Right renal pelvis (tissue), 4 donors: ENCODE data around the gene MAP2K6. TPM values are rescaled to one million over a fixed set of nuclear protein-coding genes. Genes with fewer than 3 reads are reported as not detected.

Experiments used
- DNase-seq, 4 donors: peaks; one replicate each; pipeline ENCODE4 v3.0.0-alpha.2; 2013; ENCODE audit warnings: low read depth in 4 of 4, low spot score in 3 of 4, missing footprints in 1 of 4
- polyA plus RNA-seq, 4 donors: library from polyadenylated mRNA; unstranded; fragments of 120-200 nt; gene quantifications; one replicate each; pipeline ENCODE4 v1.2.1, GENCODE V29; 2013; ENCODE audit not compliant: insufficient read length in 4 of 4

MAP2K6 gene
- polyA plus RNA-seq, 4 donors: 20.8 to 30.2 (median 25.5) TPM

GRCh38 chr17:69424287-69425041, 10.0 kb downstream of the MAP2K6 start:
- no peak for DNase-seq

- DNase-seq: no peak
These were observed 11.5 kb downstream of the MAP2K6 start for GRCh38 chr17:69425978-69426377.

- DNase-seq: no peak
These were observed 13.1 kb downstream of the MAP2K6 start for GRCh38 chr17:69427486-69428197.

- DNase-seq: no peak
These were observed 13.9 kb downstream of the MAP2K6 start for GRCh38 chr17:69428252-69428980.

GRCh38 chr17:69430488-69430887, 16.0 kb downstream of the MAP2K6 start:
- no peak for DNase-seq

GRCh38 chr17:69431835-69432234, 17.3 kb downstream of the MAP2K6 start:
- DNase-seq: no peak

- DNase-seq: no peak
These were observed 18.6 kb downstream of the MAP2K6 start for GRCh38 chr17:69433093-69433492.

- DNase-seq: no peak
These were observed 19.7 kb downstream of the MAP2K6 start for GRCh38 chr17:69434164-69434579.

GRCh38 chr17:69435971-69436696, 21.6 kb downstream of the MAP2K6 start:
- DNase-seq: no peak

GRCh38 chr17:69437475-69437874, 23.0 kb downstream of the MAP2K6 start:
- no peak for DNase-seq

- DNase-seq: no peak
These were observed 24.3 kb downstream of the MAP2K6 start for GRCh38 chr17:69438776-69439175.

- no peak for DNase-seq
These were observed 26.7 kb downstream of the MAP2K6 start for GRCh38 chr17:69441179-69441578.

GRCh38 chr17:69443138-69443537, 28.6 kb downstream of the MAP2K6 start:
- DNase-seq: no peak

GRCh38 chr17:69444023-69444422, 29.5 kb downstream of the MAP2K6 start:
- DNase-seq: no peak

GRCh38 chr17:69445132-69445531, 30.6 kb downstream of the MAP2K6 start:
- DNase-seq: no peak

GRCh38 chr17:69447726-69448125, 33.2 kb downstream of the MAP2K6 start:
- DNase-seq: no peak

- DNase-seq: peak in 1 of 4 donors; percentile 38
These were observed 34.1 kb downstream of the MAP2K6 start for GRCh38 chr17:69448431-69449102.

- DNase-seq: no peak
These were observed 35.6 kb downstream of the MAP2K6 start for GRCh38 chr17:69450131-69450530.

GRCh38 chr17:69450918-69451317, 36.4 kb downstream of the MAP2K6 start:
- no peak for DNase-seq
